HL-60/S4 (cell line): ENCODE results near the gene SLC15A1.

ENCODE experiments used
- in situ Hi-C: fragments of 300-500 bp; cut with MboI; formaldehyde crosslinking; loops from 2 replicates; pipeline ENCODE4 v1.14.3; 2022; ENCODE audit warnings: low sequenced_read_pairs

The SLC15A1 gene

GRCh38 chr13:98781905-98782304 lies 29.4 kb upstream of the SLC15A1 start:
- in situ Hi-C loops, result no loop called here

- in situ Hi-C loops, result no loop called here
These were observed 29.0 kb upstream of the SLC15A1 start for GRCh38 chr13:98781470-98781869.

- in situ Hi-C loops, result no loop called here
These were observed 28.6 kb upstream of the SLC15A1 start for GRCh38 chr13:98781045-98781444.

GRCh38 chr13:98780451-98780850 lies 28.0 kb upstream of the SLC15A1 start:
- in situ Hi-C loops, result no loop called here

GRCh38 chr13:98779695-98780094 lies 27.2 kb upstream of the SLC15A1 start:
- in situ Hi-C loops, result no loop called here

- in situ Hi-C loops, result no loop called here
These were observed 26.3 kb upstream of the SLC15A1 start for GRCh38 chr13:98778749-98779148.

- in situ Hi-C loops, result no loop called here
These were observed 24.2 kb upstream of the SLC15A1 start for GRCh38 chr13:98776644-98777043.

GRCh38 chr13:98775844-98776598 lies 23.5 kb upstream of the SLC15A1 start:
- in situ Hi-C loops, result no loop called here

GRCh38 chr13:98775386-98775785 lies 22.9 kb upstream of the SLC15A1 start:
- in situ Hi-C loops, result no loop called here

- in situ Hi-C loops, result no loop called here
These were observed 22.3 kb upstream of the SLC15A1 start for GRCh38 chr13:98774776-98775175.

- in situ Hi-C loops, result no loop called here
These were observed 21.4 kb upstream of the SLC15A1 start for GRCh38 chr13:98773921-98774320.

- in situ Hi-C loops, result no loop called here
These were observed 20.5 kb upstream of the SLC15A1 start for GRCh38 chr13:98772794-98773452.

- in situ Hi-C loops, result no loop called here
These were observed 19.6 kb upstream of the SLC15A1 start for GRCh38 chr13:98771838-98772611.

- in situ Hi-C loops, result no loop called here
These were observed 17.3 kb upstream of the SLC15A1 start for GRCh38 chr13:98769736-98770135.

- in situ Hi-C loops, result no loop called here
These were observed 16.1 kb upstream of the SLC15A1 start for GRCh38 chr13:98768522-98768921.

GRCh38 chr13:98766697-98767096 lies 14.2 kb upstream of the SLC15A1 start:
- in situ Hi-C loops, result no loop called here

GRCh38 chr13:98765996-98766519 lies 13.6 kb upstream of the SLC15A1 start:
- in situ Hi-C loops, result no loop called here

GRCh38 chr13:98761986-98762616 lies 9.6 kb upstream of the SLC15A1 start:
- in situ Hi-C loops, result no loop called here

GRCh38 chr13:98761126-98761985 lies 8.9 kb upstream of the SLC15A1 start:
- in situ Hi-C loops, result no loop called here

- in situ Hi-C loops, result no loop called here
These were observed 3.3 kb upstream of the SLC15A1 start for GRCh38 chr13:98755729-98756128.
